Islet of Langerhans (tissue), 1 donor: ENCODE data around the gene AKR1C3.
"Not testable (repeated sequence)": the region's sequence is repeated elsewhere in the genome, so short reads cannot be mapped to it uniquely, and the experiment has no call there.

Experiments
- FAIRE-seq: peaks from one replicate; lab custom pipeline; 2011; peaks lifted over from hg19 to GRCh38; lab: Jason Lieb, UNC

The AKR1C3 gene

DNA sequence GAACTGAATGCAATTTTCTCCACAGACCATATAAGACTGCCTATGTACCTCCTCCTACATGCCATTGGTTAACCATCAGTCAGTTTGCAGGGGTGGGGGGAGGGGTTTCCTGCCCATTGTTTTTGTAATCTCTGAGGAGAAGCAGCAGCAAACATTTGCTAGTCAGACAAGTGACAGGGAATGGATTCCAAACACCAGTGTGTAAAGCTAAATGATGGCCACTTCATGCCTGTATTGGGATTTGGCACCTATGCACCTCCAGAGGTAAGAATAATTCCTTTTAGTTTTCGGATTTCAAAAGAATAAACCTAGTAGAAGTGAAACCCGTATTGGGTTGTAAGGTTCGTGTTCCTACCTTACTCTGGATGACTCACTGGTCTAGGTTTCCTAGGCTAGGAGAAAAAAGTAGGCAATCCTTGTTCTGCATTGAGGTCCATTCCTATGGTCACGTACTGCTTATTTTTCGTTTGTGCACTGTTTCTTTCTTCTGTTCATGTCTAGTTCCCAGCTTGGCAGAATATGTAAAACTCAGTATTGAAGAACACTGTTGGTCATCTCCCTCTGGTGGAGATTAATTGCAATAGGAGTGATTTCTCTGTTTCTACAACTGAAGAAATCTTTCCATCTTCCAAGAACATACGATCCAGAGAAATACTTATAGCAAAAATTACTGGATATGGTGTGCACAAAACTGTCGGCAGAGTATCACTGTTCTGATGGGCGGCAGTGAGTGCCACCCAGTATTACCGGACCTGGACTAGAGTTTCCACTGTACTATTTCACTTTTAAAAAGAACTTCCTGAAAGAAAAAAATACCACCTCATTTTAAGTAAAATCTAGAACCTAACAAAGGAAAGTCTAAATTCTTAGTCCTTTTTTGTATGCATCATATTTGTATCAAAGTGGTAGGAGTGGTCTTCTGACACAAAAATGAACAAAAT is at the start of gene AKR1C3:
Gene AKR1C3 (plus strand): TSS at position 150 of the 941 bp plus-strand sequence. CDS start 31 bp downstream, at position 181.
- peak; percentile 99 for FAIRE-seq

DNA sequence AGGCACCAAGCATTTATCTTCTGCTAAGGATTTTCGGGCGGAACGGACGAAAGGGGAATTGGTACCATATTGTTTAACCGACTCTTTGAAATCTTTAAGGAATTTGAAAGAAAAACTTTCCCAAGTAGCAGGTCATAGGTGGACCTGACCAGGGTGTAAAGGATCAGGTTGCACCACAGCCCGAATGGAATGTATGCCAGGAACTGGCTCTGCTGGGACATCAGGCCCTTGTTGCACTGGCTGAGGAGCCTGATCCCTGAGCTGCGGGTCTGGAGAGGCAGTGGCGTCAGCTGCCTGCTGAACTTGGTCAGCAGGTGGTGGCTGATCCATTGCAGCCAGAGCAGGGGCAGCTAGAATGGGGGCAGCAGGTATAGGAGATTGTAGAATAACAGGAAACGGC is 49.1 kb upstream of the AKR1C3 start:
- FAIRE-seq: no peak

DNA sequence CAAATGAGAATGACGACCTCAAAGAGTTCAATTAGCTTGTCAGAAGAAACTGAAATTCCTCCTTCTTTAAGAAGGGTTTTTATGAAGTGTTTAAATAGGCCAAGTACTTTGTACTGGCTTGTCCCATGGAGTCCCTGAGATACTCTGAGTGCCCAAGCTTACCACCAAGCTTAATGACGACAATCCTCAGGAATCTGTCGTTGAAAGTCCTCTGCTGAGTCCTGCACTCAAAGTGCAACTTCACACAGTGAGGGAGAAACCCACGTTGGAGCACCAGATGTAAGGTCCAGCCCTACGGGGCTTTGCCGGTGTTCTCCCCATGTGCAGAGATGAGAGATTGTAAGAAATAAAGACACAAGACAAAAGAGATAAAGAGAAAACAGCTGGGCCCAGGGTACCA is 47.8 kb upstream of the AKR1C3 start:
- no peak for FAIRE-seq

DNA sequence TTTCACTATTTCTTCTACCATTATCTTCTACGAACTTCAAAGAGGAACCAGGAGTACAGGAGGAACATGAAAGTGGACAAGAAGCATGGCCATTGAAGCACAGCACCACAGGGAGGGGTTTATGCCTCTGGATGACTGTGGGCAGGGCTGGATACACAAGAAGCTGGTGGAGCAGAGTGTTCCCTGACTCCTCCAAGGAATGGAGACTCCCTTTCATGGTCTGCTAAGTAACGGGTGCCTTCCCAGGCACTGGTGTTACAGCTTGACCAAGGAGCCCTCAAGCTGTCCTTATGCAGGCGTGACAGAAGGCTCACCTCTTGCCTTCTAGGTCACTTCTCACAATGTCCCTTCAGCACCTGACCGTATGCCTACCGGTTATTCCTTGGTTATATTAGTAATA is 47.2 kb upstream of the AKR1C3 start:
- FAIRE-seq: not testable (repeated sequence)

DNA sequence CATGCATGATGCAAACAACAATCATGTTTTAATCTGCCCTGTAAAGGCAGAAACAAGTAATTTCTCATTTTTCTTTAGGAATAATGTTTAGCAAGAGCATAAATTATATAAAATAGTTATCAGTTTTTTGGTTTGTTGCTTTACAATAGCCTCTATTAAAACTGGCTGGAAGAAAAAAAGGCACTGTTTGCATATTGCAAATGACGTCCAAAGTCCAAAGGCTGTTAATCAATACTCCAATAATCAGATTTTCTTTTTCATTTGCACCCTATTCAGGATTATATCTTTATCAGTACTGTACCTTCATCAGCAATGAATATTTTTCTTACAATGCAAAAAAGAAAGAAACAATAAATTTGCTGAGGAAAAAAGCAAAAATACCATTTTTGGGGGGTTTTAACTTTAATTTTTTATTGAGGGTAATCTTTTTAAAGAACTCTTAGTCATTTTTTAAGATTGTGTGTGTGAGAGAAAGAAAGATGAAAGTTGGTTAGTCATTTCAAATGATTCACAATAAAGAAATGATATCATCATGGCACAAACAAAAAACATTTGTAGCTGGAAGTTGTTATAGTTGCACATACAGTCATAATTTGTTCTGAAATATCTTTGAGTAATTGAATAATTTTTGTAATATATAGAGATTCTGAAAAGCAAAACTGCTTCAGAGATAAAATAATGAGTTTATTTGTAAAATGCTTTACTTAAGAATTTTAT is 46.1 kb upstream of the AKR1C3 start:
- FAIRE-seq: no peak

DNA sequence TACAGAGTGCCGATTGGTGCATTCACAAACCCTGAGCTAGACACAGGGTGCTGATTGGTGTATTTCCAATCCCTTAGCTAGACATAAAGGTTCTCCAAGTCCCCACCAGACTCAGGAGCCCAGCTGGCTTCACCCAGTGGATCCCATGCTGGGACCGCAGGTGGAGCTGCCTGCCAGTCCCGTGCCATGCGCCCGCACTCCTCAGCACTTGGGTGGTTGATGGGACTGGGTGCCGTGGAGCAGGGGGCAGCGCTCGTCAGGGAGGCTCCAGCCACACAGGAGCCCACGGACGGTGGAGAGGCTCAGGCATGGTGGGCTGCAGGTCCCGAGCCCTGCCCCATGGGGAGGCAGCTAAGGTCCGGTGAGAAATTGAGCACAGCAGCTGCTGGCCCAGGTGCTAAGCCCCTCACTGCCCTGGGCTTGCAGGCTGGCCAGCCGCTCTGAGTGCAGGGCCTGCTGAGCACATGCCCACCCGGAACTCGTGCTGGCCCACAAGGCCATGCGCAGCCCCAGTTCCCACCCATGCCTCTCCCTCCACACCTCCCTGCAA is 41.2 kb upstream of the AKR1C3 start:
- FAIRE-seq: not testable (repeated sequence)

DNA sequence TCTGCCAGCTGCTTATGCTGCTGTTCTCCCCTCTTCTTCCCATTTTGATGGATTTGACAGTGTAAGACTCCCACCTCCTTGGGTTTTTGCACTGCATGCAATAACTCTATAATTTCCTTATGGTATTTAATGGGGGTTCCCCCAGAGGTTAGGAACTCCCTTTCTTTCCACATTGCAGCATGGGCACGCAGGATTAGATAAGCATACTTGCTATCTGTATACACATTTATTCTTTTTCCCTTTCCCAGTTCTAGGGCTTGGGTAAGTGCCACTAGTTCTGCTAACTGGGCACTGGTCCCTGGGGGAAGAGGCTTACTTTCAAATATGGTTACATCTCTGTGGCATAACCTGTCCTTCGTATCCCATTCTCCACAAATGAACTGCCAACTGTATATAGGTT is 39.4 kb upstream of the AKR1C3 start:
- not testable (repeated sequence) for FAIRE-seq

DNA sequence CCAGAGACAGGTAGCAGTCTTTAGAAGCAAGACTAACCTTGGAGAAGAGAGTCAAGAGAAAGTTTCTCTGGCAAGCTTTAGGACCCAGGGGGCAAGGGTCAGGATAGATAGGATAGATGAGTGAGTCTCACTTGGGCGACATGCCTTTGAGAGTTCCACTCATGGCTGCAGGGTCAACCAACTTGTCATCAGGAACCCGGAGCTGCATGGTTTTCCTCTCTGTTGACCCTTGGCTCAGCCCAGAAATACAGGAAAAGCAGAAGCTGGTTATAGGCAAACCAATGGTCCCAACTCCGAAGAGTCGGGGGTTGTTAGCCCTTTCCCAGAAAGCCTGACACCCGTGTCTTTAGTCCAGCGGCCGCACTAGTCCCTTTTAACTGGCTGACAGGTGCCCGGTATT is 34.9 kb upstream of the AKR1C3 start:
- FAIRE-seq: not testable (repeated sequence)

DNA sequence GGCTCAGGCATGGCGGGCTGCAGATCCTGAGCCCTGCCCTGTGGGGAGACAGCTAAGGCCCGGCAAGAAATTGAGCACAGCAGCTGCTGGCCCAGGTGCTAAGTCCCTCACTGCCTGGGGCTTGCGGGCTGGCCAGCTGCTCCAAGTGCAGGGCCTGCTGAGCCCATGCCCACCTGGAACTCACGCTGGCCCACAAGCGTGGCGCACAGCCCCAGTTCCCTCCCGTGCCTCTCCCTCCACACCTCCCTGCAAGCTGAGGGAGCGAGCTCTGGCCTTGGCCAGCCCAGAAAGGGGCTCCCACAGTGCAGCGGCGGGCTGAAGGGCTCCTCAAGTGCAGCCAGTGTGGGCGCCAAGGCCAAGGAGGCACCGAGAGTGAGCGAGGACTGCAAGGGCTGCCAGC is 33.4 kb upstream of the AKR1C3 start:
- not testable (repeated sequence) for FAIRE-seq

DNA sequence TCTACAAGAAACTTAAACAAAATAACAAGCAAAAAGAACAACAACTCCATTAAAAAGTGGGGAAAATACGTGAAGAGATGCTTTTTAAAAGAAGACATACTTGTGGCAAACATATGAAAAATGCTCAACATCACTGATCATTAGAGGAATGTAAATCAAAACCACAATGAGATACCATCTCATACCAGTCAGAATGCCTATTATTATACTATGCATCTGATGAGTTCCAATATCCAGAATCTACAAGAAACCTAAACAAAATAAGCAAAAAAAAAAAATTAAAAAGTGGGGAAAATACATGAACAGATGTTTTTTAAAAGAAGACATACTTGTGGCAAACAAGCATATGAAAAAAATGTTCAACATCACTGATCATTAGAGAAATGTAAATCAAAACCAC is 29.6 kb upstream of the AKR1C3 start:
- FAIRE-seq: no peak

DNA sequence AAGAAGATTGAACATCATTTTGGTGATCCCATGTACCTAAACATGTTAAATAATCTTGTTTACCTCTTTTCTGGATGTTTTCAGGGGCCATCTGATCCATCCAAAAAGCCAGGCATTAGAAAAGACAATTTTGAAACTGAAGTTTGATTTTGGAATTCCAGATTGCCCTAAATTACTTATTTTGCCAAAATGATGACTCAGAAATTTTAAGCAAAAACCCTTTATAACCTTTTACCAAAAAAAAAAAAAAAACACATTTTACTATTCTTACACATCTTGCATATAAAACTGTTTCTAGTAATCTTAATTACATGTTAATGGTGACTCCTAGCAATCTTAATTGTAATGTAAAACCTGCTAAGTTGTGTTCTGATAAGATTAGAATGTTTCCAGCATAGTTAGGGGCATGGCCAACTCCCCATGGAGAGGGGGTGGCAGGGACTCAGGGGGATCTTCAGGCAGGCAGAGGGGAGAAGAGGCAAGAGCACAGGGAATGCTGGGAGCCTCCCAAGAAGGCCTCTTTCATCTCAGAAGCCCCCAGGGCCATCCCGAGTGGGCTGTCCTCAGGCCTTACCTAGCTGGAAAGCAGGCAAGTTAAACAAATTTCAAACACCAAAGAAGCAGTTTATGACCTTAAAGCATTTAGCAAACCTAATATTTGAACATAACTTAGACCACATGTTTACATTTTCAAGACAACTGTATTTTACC is 25.8 kb upstream of the AKR1C3 start:
- no peak for FAIRE-seq

DNA sequence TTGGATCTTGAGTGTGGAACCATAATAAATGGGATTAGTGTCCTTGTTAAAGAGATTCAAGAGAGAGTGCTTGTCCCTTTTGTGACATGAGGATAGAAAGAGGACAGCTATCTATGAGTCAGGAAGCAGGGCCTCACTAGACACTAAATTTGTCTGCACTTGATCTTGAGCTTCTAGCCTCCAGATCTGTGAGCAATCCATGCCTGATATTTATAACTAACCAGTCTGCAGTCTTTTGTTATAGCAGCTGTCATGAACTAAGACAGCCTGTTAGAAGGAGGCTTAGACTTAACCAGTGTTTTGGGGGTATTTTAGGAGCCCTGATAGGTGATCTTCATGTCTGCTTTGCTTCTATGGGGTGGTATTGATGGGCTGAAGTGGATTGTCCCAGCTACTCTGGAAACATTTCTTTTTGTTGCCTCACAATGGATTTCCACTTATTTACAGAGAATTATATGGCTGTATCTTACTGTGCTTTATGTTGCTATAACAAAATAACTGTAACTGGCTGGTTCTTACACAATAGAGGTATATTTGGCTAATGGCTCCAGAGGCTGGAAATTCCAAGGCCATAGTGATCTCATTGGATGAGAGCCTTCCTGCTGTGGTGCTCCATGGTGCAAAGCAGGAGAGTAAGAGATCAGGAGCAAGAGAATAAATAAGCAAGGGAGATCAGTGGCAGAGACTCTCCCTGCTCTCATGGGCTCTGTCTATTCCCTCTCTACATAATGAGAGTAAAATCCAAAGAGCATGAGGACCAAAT is 23.4 kb upstream of the AKR1C3 start:
- no peak for FAIRE-seq

DNA sequence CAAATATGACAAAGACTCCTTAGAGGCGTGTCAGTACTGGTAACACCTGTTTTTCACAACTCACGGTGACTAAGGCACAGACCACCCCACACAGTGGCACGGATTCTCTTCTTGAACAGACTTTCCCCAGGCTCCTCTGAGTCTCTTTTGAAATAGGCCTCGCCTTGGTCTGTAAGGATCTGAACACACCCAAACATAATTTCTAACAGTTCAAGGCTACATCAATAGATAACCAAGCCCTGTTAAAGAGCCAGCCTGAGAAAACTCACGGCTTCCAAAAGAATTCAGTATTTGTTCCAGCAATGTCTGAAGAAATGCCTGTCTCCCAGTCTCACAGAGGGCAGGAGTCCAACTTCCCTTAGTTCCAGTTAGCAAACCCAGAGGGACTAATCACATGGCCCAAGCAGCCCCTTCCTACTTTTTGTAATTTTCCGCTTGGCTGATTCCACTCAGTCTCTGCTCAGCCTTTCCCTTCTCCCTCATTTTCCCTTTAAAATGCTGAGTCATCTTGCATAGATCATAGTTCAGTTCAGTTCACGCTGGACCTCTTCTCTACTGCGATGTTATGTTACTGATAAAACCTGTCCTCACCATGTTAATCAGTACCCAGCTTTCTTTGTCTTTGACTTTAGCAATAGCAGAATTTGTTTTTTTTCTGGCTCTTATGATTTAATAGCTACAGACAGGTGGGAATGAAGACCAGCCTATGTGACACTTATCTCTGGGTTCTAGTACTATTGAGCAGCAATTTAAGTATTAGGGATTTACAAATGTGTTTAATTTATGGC is 22.6 kb upstream of the AKR1C3 start:
- peak; percentile 98 for FAIRE-seq

DNA sequence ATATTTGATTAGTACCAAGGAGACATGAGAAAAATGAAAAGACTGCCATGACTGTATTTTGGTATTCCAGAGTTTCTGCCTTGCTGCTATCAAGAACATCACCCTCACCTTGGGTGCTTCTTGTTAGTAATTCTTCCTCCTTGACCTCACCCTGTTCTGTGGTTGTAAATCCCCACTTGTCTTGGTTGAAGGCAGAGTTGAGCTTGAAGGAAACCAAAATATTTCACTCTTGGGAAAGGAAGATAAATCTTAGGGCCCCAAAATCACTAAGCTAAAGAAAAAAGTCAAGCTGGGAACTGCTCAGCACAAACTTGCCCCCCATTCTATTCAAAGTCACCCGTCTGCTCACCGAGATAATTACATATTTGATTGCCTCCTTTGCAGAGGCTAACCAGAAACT is 20.6 kb upstream of the AKR1C3 start:
- no peak for FAIRE-seq

DNA sequence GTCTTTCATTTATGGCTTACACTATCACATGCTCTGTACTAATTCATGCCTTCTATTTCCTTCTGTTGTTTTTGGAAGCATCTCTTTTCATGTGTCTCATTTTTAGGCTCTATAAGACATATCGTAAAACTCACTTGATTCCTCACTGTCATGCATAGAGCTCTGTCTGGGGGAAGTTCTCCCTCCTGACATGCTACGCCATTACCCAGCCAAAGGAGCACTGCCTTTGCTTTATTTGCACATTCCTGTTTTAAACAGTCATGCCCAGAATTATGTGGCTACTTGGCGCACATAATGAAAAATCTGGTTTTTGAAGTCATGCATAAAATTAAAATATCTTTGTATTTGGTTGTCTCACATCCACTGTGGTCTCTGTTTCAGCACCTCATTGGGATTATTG is 17.6 kb upstream of the AKR1C3 start:
- FAIRE-seq: no peak

DNA sequence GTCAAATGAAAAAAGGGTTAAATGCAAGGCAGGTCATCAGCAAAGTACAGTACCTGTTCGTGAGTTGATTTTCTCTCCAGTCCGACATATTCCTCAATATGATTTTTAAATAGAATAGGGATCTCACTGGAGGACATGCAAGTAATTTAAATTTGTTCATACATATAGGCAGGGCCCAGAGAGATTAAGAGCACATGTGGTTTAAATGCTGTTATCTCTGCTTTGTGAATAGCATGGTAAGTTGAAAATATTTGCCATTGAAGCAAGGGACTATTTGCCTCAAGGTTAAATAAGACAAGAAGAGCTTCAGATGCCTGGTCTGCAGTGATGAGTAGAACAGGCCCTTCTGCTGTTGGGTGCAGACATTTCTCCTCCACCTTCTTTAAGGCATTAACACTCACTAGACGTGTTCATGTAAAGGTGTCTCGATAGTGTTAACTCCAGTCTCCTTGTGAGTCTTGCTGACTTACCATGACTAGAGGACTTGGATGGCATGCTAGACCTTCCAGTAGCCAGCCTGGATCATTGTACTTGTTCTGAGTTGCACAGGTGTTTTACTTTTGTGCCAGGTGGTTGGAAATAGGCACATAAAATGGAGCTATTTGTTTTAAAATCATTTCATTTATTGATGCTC is 15.6 kb upstream of the AKR1C3 start:
- FAIRE-seq: no peak

DNA sequence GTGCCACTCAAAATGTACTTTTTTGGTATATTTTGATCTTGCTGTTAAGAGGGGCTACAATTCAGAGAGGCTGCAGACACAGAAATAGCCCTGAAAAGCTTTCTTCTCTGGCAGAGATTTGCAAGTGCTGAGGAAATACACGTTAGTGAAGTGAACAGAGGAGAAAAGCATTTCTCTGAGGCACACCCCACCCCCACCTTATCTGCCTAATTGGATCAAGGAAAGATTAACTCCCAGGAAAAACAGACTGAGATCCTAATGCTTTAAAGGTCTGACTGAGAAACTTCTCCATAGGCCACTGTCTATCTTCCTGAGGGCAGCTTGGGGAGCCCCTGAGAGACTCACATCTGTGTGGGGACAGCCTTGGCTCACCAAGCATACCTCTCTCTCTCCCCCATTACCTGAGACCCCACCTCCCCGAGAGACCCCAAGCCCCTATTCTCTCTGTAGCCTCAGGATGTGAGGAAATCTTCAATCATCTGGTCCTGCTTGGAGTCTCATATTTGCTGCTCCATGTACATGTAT is 14.8 kb upstream of the AKR1C3 start:
- FAIRE-seq: no peak

DNA sequence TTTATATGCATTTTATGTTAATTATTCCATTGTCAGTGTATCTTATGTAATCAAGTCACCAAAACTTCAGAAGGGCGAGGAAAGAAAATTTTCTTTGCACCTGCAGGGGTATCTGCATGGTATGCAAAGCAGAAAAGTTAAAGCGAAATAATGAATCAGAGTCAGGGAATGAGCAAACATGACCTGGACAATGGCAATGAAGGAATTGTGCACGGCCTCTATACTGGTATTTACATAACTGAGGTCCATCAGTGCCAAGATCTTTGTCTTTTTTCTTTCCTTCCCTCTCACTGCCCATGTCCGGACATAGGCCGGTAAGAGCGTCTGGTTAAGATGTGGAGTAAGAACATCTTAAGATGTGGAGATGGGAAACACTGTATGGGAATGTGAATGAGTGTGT is 14.4 kb upstream of the AKR1C3 start:
- no peak for FAIRE-seq

DNA sequence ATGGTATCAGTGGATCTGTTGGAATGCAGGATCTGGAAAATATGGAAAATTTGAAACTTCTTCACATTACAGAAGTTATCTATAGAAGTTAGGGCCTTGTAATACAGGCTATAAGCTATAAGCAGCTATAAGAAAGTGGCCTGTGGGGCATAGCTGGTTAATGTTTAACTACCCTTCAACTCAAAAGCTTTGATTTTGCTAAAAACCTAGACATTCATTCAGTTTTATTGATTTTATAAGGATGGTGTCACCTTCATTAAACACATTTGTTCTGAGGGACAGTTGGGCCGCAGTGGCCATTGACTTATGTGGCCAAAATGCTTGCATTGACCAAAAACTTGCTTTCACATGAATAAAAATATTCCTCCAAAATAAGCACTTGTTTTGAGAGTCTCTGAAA is 13.1 kb upstream of the AKR1C3 start:
- FAIRE-seq: no peak

DNA sequence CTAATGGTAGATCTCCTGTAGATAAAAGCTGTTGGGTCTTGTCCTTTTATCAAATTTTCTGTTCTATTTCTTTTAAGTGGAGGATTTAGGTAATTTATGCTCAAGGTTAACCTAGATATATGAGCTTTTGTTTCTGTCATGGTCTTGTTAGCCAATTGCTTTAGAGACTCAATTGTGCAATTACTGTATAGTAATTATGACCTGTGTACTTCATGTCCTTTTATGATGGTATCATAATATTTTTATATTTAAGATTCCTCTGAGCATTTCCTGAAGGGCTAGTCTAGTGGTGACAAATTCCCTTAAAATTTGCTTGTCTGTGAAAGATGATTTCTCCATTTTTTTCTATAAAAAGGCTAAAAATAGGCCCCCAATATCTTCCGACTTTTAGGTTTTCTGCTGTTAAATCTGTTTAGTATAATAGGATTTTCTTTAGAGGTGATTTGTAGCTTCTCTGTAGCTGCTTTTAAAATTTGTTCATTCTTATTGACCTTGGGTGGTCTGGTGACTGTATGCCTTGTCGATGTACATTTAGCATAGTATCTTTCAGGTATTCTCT is 5.4 kb upstream of the AKR1C3 start:
- no peak for FAIRE-seq
